ENCODE measurements around the gene DOCK4.

DNA sequence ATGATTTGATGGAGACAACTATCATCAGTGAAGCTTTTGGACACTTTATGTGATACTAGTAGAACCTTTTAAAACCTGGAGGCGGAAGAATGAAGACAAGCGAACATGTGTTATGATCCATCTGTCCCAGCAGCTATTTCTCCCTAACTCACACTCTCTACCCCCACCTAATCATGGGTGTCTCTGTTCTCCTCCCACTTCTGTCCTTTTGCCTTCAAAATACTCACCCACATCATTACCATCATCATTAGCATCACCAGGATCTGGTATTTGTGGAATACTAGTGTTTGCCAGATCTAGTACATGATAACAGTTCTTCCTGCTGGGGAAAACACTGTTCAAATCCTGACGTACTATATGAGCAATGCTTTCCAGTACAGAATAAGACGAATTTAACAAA is 287.7 kb downstream of the DOCK4 start:
- TF ChIP-seq, protein P1, sequence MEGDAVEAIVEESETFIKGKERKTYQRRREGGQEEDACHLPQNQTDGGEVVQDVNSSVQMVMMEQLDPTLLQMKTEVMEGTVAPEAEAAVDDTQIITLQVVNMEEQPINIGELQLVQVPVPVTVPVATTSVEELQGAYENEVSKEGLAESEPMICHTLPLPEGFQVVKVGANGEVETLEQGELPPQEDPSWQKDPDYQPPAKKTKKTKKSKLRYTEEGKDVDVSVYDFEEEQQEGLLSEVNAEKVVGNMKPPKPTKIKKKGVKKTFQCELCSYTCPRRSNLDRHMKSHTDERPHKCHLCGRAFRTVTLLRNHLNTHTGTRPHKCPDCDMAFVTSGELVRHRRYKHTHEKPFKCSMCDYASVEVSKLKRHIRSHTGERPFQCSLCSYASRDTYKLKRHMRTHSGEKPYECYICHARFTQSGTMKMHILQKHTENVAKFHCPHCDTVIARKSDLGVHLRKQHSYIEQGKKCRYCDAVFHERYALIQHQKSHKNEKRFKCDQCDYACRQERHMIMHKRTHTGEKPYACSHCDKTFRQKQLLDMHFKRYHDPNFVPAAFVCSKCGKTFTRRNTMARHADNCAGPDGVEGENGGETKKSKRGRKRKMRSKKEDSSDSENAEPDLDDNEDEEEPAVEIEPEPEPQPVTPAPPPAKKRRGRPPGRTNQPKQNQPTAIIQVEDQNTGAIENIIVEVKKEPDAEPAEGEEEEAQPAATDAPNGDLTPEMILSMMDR (IDR thresholded peaks at IDR 0.05) = no peak
- no peak for TF ChIP-seq POLR2A (IDR thresholded peaks at IDR 0.05)
